Activated CD8-positive, alpha-beta memory T cell treated with anti-CD3 and anti-CD28 coated beads for 4 hours (primary cell): Measurements from ENCODE around the gene ARID4B.
A peak's percentile ranks its signal among the peaks of the same experiment; 100 is the strongest.
"Not testable (repeated sequence)": the region's sequence is repeated elsewhere in the genome, so short reads cannot be mapped to it uniquely, and the experiment has no call there.

ENCODE experiments used
- DNase-seq, 2 donors: peaks; one replicate each; pipeline ENCODE4 v3.0.0-alpha.2; 2020; ENCODE audit warnings: low read depth in 2 of 2

Gene ARID4B

DNA sequence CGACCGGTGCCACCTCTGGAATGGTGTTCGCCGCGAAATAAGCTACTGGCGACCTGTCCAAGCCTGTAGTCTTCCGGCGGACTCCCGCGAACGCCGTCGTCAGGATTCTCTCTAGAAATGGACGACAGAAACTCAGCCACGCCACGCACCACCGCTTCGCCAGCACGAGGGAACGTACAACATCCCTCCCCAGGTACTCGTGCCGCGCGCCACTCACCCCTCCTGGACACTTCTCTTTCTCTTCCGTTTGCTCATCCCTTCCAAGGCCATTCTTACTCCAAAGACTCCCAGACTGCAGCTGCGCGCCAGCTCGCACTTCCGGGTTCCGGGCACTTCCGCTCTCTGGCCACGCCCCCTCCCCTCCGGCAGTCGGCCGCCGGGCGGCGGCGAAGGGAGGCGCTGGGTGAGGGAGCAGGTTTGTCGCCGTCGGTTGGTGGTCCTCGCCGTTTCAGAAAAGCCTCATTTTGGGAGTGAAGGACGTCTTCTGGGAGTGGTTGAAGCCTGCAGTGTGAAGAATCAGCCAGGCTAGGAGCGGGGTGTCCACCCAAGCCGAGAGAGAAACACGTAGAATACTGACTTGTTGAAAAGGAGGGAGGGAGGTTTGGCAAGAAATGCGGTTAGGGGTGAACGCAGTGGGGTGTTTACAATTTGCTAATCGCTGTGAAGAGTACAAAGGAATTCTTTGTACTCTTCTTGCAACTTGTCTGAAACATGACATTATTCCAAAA, 166.9 kb downstream of the ARID4B start, which contains the start of gene RBM34:
Gene RBM34 (minus strand): TSS at position 294 of the 728 bp plus-strand sequence. CDS start 24 bp downstream, at position 270.
- DNase-seq = peak; percentile 81 to 85

DNA sequence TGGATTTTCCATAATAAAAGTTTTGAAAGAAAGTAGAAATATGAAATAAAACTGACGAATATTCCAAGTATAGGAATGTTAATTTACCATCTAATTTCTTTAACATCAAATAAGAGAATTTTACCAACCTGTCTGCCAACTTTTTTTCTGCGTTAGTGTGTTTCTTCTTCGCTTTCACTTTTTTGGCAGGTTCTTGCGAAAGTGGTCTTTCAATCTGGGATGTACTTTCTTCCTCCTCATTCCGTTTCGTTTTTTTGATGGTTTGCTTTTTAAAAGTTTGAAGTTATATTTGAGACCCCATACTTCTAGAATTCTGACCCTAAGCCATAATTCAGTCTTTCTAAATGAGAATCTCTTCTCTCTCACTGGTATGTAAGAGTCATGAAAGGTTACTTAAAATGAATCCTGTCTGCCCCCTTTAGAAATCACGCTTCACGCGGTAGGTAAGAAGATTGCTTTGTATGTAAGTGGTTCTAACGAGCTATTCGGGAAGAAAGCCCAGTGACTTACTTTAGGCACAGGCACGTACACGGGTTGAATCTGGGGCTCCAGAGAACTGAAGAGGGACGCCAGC, 167.5 kb downstream of the ARID4B start:
- no peak for DNase-seq

DNA sequence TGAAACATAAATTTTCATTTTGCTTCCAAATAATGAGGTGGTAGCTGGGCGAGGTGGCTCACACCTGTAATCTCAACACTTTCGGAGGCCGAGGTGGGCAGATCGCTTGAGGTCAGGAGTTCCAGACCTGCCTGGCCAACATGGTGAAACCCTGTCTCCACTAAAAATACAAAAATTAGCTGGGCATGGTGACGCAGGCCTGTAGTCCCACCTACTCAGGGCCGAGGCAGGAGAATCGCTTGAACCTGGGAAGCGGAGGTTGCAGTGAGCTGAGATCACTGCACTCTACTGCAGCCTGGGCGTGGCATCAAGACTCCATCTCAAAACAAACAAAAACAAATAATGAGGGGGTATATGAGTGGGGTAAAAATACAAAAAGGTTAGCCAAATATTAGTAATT, 168.0 kb downstream of the ARID4B start:
- not testable (repeated sequence) for DNase-seq

- not testable (repeated sequence) for DNase-seq
These were observed 168.7 kb downstream of the ARID4B start for GRCh38 chr1:235159284-235159683.

DNA sequence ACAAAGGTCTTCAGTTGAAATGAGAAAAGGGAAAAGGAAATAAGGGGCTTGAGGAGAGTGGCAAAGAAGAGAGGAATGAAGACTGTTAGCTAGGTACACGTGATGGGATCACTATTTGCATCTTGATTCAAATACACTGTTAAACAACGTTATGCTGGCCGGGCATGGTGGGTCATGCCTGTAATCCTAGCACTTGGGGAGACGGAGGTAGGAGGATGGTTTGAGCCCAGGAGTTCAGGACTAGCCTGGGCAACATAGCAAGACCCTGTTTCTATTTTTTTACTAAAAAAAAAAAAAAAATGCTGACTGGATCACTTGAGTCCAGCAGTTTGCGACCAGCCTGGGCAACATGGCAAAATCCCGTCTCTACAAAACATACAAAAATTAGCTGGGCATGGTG, 169.3 kb downstream of the ARID4B start:
- DNase-seq = no peak

DNA sequence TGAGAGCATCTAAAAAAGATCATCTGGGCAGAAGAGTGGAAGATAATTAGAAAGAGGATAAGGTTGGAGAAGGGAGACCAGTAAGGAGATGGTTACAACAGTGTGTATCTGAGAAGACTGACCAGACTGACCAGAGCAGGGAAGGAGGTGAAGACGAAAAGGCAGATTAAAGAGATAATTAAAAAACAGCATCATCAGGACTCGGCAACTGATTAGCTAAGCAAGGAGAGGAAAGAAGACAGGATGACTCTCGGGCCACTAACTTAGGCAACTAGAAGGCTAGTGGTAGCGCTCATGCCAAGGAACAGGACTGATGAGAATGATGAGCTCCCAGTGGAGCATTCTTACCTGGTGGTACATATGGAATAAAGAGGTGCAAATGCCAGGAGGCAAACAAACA, 170.8 kb downstream of the ARID4B start:
- DNase-seq = no peak

- no peak for DNase-seq
These were observed 171.2 kb downstream of the ARID4B start for GRCh38 chr1:235156740-235157139.

GRCh38 chr1:235156265-235156664, 171.7 kb downstream of the ARID4B start:
- DNase-seq = no peak

DNA sequence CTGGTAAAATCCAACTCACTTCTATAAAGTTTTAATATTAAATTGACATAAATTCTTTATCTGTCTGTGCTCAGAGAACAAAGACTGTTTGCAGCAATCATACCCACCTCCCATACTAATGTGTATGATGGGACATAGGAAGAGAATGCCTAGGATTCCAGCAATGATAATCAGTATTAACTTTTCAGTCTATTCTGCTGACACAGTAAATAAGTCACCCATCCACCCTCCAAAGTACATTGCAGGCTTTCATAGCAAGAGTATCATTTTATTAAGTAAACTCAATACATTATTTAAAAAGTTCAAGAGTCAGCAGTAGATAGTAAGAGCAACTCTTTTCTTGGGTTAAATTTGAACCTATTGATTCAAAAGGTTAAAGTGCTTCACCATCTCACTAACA, 175.7 kb downstream of the ARID4B start:
- no peak for DNase-seq

DNA sequence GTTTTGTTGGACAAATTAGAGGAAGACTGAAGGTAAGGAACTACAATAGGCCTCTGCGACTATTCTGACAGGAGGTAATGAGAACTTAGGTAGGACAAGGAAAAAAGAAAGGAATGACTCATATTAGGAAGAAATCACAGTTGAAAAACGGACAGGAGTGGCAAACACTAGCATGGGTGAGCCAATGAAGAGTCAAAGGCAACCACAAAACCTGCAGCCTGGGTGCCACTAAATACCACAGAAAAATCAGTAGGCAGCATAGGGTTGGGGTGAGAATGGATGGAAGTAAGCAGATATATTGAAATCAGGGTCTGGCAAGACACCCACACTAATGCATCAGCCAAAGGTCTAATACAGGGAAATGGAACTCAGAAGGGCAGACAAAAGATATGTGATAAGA, 176.9 kb downstream of the ARID4B start:
- no peak for DNase-seq

DNA sequence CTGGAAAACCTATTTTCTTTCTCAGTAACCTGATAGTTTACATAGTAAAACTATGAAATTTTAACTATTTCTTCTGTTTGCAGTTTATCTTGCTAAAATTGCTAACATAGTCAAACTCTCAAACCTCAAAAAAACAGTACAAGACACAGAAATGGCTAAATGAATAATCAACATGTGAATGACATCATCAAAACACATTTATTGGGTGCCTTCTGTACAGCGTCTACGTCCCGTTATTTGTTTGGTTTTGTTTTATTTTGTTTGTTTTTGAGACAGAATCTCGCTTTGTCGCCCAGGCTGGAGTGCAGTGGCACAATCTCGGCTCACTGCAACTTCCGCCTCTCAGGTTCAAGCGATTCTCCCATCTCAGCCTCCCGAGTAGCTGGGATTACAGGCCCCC, 178.2 kb downstream of the ARID4B start:
- no peak for DNase-seq

- no peak for DNase-seq
These were observed 180.7 kb downstream of the ARID4B start for GRCh38 chr1:235147269-235147668.

- no peak for DNase-seq
These were observed 182.3 kb downstream of the ARID4B start for GRCh38 chr1:235145639-235146038.

DNA sequence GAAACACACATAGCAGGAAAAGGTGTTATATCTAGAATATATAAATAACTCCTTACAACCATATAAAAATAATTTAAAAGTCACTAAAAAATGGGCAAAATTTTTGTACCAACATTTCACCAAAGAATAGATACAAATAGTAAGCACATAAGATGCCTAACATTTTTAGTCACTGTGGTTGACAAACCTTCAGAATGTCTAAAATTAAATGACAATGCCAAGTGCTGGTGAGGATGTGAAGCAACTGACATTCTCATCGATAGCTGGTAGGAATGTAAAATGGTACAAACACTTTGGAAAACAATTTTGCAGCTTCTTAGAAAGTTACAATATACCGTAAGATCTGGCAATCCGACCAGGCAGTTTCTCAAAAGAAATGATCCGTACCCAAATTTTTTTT, 185.0 kb downstream of the ARID4B start:
- DNase-seq = no peak

DNA sequence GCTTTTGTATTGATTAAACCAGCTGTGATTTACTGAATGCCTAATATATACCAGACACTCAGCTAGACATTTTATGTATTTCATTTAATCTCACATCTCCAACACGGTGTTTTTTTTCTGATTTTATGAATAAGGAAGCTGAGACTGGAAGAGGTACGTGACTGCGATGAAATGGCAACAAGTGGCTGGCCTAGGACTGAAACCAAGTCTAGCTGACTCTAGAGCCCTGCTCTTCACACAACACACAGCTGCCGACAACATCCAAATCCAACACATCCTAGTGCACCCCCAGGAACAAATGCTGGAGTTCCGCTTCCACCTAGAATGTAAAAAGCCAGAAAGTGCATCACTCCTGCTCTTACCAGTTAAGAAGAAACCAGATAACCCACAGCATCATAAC, 188.7 kb downstream of the ARID4B start:
- no peak for DNase-seq

DNA sequence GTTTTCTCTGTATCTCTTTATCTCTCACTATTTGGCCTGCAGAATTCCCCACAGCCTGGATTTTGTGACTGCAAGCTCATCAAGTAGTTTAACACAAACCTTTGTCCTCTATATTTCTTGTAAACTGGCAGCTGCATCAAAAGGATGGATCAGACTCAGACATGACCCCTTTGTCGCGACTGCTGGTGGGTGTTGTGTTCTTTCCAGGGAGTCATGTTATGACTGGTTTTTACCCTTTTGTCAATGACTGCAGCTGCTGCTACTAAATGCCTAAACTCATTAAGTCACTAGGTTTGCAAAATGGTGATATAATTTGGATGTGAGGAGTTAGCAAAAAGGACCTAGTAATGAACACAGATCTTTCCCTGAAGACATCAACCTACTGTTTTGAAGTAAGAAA, 189.2 kb downstream of the ARID4B start:
- DNase-seq = no peak

DNA sequence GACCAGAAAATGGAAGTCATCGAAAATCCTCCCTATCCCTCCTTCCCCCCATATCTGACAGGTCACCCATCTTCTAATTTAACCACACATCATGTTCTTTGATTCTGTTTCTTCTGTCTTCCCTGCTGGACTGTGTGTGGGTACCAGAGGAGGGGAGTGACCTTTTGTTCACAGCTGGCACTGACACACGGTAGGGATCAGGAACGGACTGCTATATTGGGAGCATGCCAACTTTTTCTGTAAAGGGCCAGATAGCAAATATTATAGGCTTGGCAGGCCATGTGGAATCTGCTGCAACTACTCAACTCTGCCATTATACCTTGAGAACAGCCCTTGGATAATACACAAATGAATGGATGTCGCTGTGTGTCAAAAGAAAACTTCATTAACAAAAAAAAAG, 191.9 kb downstream of the ARID4B start:
- DNase-seq = no peak

DNA sequence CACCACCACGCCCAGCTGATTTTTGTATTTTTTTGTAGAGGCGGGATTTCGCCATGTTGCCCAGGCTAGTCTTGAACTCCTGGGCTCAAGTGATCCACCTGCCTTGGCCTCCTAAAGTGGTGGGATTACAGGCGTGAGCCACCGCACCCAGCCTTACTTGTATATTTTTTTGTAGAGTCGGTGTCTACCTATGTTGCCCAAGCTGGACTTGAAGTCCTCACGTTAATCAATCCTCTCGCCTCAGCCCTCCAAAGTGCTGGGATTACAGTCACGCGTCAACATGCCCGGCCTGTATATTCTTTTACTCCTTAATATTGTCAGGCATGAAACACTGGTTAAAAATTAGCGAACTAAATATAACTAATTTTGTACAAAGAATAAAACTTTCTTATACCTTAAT, 193.8 kb downstream of the ARID4B start:
- DNase-seq = no peak

- DNase-seq = no peak
These were observed 194.9 kb downstream of the ARID4B start for GRCh38 chr1:235133086-235133485.

DNA sequence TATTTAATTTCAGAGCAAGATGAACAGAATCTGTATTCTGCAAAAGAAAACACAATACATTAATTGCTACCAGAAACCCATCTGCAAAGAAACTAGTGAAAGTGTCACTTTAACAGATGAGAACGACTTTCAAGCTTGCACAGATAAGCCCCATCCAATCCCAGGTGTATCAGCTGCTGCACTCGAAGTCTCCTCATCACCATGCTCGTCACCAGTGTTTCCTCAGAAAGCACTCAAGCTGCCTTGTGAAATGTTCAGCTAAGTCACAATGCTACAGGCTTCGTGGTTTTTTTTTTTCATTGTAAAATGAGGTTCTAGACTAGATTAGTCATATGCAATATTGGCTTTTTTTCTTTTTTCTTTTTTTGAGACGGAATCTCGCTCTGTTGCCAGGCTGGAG, 196.0 kb downstream of the ARID4B start:
- no peak for DNase-seq

GRCh38 chr1:235130766-235131270, 197.2 kb downstream of the ARID4B start:
- DNase-seq = no peak

GRCh38 chr1:235129774-235130570, 198.0 kb downstream of the ARID4B start:
- DNase-seq = no peak
